Endothelial cell (in vitro differentiated cells): ENCODE data around the gene TLR9. TPM values are rescaled to one million over a fixed set of nuclear protein-coding genes. Genes with fewer than 3 reads are reported as not detected.

ENCODE experiments used
- DNase-seq: peaks from one replicate; pipeline ENCODE4 v3.0.0; 2021; ENCODE audit warnings: low spot score
- H3K27ac Mint-ChIP-seq: one replicate; pipeline ENCODE4 v1.8.0; 2021; ENCODE audit warnings: mixed read lengths, inconsistent platforms; ENCODE audit not compliant: unreplicated experiment
- H3K27me3 Mint-ChIP-seq: one replicate; pipeline ENCODE4 v1.8.0; 2021; ENCODE audit warnings: mild to moderate bottlenecking, moderate library complexity, mixed read lengths, inconsistent platforms; ENCODE audit not compliant: unreplicated experiment
- H3K36me3 Mint-ChIP-seq: one replicate; pipeline ENCODE4 v1.8.0; 2021; ENCODE audit warnings: mild to moderate bottlenecking, low read depth, mixed read lengths, inconsistent platforms; ENCODE audit not compliant: unreplicated experiment
- H3K4me1 Mint-ChIP-seq: one replicate; pipeline ENCODE4 v1.8.0; 2021; ENCODE audit warnings: mild to moderate bottlenecking, mixed read lengths, inconsistent platforms; ENCODE audit not compliant: unreplicated experiment
- H3K4me3 Mint-ChIP-seq: one replicate; pipeline ENCODE4 v1.8.0; 2021; ENCODE audit warnings: mild to moderate bottlenecking, mixed read lengths, inconsistent platforms; ENCODE audit not compliant: unreplicated experiment
- H3K9me3 Mint-ChIP-seq: one replicate; pipeline ENCODE4 v1.8.0; 2021; ENCODE audit warnings: mixed read lengths, inconsistent platforms; ENCODE audit not compliant: unreplicated experiment
- total RNA-seq: library from RNA; stranded (reverse); fragmentation: NEBNext Ultra II Directional; extraction: Animal tissue kit (Norgen Biotek cat#: 25700); gene quantifications from one replicate; pipeline ENCODE4 v1.2.1, GENCODE V29; 2021; ENCODE audit not compliant: unreplicated experiment
- TF ChIP-seq, protein P1 (sequence below): fragments of 200-600 bp; sonication (generic); IDR thresholded peaks from one replicate; pipeline ENCODE4 v1.5.0; 2021; ENCODE audit warnings: antibody characterized with exemption; ENCODE audit not compliant: unreplicated experiment

TLR9 gene
- total RNA-seq, 1 donor from 2014 or later: not detected

DNA sequence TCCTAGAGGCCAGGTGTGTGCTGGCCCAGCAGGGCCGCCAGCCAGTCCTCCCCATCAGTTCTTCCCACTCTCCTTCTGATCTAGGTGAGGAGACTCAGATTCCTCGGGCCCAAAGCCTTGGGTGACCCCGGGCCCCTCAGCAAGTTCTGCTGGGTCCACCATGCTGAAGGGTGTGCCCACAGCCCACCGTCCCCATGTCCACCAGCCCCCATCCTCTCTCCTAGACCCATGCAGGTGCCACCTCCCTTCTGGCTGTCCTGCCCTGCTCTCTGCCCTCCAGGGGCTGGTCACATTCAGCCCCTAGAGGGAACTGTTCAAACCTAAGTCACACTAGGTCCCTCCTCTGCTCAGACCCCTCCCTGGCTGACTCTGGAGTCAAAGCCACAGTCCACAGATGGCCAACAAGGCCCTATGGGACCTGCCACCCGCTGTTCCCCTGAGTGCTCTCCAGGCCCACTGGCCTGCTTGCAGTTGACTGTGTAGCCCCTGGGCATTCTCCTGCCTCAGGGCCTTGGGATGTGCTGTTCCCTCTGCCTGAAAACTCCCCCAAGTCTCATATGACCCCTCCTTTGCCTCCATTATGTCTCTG is 878 bp upstream of the TLR9 start:
- no peak for DNase-seq
- no peaks in the 10 kb centered on the region for H3K4me1 Mint-ChIP-seq
- H3K9me3 Mint-ChIP-seq: no peaks in the 10 kb centered on the region
- peaks cover 28% of the 10 kb centered on the region for H3K27me3 Mint-ChIP-seq
- peak overlapping the region; percentile 2 for H3K27ac Mint-ChIP-seq
- H3K4me3 Mint-ChIP-seq: no peak overlapping the region
- H3K36me3 Mint-ChIP-seq: peaks cover 18% of the 10 kb centered on the region
- TF ChIP-seq, protein P1, sequence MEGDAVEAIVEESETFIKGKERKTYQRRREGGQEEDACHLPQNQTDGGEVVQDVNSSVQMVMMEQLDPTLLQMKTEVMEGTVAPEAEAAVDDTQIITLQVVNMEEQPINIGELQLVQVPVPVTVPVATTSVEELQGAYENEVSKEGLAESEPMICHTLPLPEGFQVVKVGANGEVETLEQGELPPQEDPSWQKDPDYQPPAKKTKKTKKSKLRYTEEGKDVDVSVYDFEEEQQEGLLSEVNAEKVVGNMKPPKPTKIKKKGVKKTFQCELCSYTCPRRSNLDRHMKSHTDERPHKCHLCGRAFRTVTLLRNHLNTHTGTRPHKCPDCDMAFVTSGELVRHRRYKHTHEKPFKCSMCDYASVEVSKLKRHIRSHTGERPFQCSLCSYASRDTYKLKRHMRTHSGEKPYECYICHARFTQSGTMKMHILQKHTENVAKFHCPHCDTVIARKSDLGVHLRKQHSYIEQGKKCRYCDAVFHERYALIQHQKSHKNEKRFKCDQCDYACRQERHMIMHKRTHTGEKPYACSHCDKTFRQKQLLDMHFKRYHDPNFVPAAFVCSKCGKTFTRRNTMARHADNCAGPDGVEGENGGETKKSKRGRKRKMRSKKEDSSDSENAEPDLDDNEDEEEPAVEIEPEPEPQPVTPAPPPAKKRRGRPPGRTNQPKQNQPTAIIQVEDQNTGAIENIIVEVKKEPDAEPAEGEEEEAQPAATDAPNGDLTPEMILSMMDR: no peak

DNA sequence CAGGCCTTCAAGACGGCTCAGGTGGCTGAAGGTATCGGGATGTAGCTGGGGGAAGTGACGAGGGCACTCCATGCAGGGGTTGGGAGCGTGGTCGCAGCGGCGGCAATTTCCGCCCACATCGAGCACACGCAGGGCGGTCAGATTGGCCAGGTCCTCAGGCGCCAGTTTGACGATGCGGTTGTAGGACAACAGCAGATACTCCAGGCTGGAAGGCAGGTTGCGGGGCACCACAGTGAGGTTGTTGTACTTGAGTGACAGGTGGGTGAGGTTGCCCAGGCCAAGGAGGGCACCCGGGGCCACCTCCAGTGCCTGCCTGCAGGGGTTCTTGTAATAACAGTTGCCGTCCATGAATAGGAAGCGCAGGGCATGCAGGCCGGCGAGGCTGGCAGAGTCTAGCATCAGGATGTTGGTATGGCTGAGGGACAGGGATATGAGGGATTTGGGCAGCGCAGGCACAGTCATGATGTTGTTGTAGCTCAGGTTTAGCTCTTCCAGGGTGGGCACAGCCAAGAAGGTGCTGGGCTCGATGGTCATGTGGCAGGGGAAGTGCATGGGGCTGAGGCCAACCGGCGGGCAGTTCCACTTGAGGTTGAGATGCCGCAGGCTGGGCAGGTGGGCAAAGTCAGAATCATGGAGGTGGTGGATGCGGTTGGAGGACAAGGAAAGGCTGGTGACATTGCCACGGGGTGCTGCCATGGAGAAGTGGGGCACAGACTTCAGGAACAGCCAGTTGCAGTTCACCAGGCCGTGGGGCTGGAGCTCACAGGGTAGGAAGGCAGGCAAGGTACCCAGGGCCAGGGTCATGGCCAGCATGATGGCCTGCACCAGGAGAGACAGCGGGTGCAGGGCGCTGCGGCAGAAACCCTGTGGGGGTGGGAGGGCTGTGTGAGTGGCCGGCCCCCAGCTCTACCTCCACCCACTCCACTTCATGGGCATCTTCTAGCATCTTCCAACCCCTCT is 1.7 kb downstream of the TLR9 start:
- no peaks in the 10 kb centered on the region for H3K9me3 Mint-ChIP-seq
- peaks cover 24% of the 10 kb centered on the region for H3K27me3 Mint-ChIP-seq
- H3K4me1 Mint-ChIP-seq: peaks cover 6% of the 10 kb centered on the region
- TF ChIP-seq, protein P1: no peak
- peaks cover 13% of the 10 kb centered on the region for H3K36me3 Mint-ChIP-seq
- H3K4me3 Mint-ChIP-seq: peak overlapping the region; percentile 57
- no peak for DNase-seq
- H3K27ac Mint-ChIP-seq: peak overlapping the region; percentile 61

DNA sequence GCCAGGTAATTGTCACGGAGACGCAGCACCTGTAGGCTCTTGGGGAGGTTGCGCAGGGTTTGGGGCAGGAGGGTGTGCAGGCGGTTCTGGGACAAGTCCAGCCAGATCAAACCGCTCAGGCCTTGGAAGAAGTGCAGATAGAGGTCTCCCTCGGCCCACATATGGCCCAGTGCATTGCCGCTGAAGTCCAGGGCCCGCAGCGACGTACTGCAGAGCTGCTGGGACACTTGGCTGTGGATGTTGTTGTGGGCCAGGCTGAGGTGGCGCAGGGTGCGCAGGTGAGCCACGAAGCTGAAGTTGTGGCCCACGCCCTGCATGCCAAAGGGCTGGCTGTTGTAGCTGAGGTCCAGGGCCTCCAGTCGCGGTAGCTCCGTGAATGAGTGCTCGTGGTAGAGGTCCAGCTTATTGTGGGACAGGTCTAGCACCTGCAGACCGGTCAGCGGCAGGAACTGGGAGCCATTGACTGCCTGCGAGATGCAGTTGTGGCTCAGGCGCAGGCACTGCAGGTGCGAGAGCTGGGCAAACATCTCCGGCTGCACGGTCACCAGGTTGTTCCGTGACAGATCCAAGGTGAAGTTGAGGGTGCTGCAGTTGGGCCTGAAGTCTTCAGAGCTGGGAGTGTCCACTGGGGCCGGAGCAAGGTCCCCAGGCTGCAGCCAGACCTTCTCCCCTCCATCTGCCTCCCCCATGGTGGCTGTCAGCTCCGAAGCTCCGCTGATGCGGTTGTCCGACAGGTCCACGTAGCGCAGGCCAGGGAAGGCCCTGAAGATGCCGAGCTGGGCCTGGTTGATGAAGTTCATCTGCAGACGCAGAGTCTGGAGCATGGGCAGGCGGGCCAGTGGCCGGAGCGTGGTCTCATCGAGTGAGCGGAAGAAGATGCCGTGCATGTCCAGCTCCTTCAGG is 2.9 kb downstream of the TLR9 start:
- no peaks in the 10 kb centered on the region for H3K9me3 Mint-ChIP-seq
- H3K4me1 Mint-ChIP-seq: peaks cover 15% of the 10 kb centered on the region
- H3K27ac Mint-ChIP-seq: no peak overlapping the region
- peaks cover 10% of the 10 kb centered on the region for H3K36me3 Mint-ChIP-seq
- TF ChIP-seq, protein P1: no peak
- DNase-seq: no peak
- H3K27me3 Mint-ChIP-seq: peaks cover 24% of the 10 kb centered on the region
- H3K4me3 Mint-ChIP-seq: no peak overlapping the region

DNA sequence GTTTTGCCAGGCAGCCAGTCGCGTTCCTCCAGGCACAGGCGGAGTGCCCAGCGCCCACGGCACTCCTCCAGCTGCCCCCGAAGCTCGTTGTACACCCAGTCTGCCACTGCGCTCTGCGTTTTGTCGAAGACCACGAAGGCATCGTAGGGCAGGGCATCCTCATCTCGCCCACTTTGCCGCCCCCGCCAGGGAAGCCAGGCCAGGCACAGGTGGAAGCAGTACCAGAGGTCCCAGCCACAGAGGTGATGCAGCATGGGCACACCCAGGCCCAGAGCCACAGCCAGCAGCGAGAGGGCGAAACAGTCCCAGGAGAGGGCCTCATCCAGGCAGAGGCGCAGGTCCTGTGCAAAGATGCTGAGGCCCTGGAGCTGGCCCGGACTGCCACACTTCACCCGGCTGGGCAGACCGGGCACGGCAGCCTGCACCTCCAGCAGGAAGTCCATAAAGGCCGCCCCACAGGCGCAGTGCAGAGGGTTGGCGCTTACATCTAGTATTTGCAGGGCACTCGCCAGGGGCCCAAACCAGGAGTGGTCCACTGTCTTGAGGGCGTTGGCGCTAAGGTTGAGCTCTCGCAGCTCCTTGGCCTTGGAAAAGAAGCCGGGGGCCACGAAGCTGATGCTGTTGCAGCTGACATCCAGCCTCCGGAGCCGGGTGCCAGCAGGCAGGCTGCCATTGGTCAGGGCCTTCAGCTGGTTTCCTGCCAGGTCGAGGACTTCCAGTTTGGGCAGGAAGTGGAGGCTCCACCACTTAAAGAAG is 3.7 kb downstream of the TLR9 start:
- no peak overlapping the region for H3K4me3 Mint-ChIP-seq
- TF ChIP-seq, protein P1: no peak
- peaks cover 8% of the 10 kb centered on the region for H3K36me3 Mint-ChIP-seq
- no peak overlapping the region for H3K27ac Mint-ChIP-seq
- H3K9me3 Mint-ChIP-seq: no peaks in the 10 kb centered on the region
- no peak for DNase-seq
- peaks cover 23% of the 10 kb centered on the region for H3K27me3 Mint-ChIP-seq
- peaks cover 23% of the 10 kb centered on the region for H3K4me1 Mint-ChIP-seq
